ENCODE data around the gene ZRANB1. TPM values are rescaled to one million over a fixed set of nuclear protein-coding genes. Genes with fewer than 3 reads are reported as not detected.

ZRANB1 gene
- total RNA-seq, 4 donors from 2014 or later, result 14.9 to 55.3 (median 28.3) TPM

DNA sequence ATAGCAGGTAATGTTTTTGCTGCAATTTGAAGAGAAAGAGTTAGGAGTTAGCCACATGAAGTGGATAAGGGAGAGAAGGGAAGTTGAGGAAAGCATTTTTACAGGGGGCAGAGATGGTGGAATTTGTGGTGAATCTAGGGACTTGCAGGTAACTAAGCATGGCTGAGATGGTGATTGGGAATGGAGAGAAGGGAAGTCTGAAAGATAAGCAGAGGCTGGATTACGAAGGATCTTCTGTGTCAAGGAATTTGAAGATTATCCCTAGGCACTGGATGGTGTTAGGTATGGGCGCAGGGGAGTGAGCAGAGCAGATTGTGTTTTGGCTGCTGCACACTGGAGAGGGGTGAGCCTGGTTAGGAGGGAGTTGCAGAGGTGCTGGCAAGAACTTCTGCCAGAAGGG, 25.3 kb downstream of the ZRANB1 start:
- Histone ChIP-seq H3K27me3 (no peaks in the 10 kb centered on the region), H3K27ac (no peak overlapping the region), H3K36me3 (no peaks in the 10 kb centered on the region), H3K4me1 (no peaks in the 10 kb centered on the region), H3K4me3 (no peak overlapping the region), H3K9me3 (no peaks in the 10 kb centered on the region)
- intact Hi-C loops (cut with DNase I; ENCODE audit: low total_unique reads), result no loop called here
- TF ChIP-seq, protein P1, sequence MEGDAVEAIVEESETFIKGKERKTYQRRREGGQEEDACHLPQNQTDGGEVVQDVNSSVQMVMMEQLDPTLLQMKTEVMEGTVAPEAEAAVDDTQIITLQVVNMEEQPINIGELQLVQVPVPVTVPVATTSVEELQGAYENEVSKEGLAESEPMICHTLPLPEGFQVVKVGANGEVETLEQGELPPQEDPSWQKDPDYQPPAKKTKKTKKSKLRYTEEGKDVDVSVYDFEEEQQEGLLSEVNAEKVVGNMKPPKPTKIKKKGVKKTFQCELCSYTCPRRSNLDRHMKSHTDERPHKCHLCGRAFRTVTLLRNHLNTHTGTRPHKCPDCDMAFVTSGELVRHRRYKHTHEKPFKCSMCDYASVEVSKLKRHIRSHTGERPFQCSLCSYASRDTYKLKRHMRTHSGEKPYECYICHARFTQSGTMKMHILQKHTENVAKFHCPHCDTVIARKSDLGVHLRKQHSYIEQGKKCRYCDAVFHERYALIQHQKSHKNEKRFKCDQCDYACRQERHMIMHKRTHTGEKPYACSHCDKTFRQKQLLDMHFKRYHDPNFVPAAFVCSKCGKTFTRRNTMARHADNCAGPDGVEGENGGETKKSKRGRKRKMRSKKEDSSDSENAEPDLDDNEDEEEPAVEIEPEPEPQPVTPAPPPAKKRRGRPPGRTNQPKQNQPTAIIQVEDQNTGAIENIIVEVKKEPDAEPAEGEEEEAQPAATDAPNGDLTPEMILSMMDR (IDR thresholded peaks at IDR 0.05), result no peak
- no peak for TF ChIP-seq POLR2A (IDR thresholded peaks at IDR 0.05)
- DNase-seq, result no peak

DNA sequence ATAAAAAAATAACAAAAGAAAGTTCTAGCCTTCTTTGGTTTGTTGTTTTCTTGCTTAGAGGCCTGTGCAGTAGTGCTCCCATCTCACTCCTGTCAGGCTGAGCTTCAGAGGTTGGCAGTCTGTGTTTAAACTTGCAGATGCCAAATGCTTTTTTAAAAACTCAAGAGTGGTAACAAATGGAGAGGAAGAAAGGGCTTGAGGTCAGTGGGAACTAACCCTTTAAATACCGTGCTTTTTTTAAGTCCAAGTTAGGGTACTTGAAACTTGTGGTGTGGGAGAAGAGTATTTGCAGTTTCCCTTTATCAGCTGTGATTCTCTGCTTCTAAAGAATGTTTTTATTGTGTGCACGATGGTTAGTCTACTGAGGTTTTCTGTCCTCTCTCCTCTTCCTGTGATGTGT, 29.4 kb downstream of the ZRANB1 start:
- intact Hi-C loops (cut with DNase I; ENCODE audit: low total_unique reads), result no loop called here
- Histone ChIP-seq H3K27me3 (no peaks in the 10 kb centered on the region), H3K4me1 (no peaks in the 10 kb centered on the region), H3K4me3 (no peak overlapping the region), H3K9me3 (no peaks in the 10 kb centered on the region), H3K36me3 (no peaks in the 10 kb centered on the region), H3K27ac (peak overlapping the region in 1 of 2 donors; percentile 55)
- DNase-seq, result no peak
- TF ChIP-seq, protein P1 (IDR thresholded peaks at IDR 0.05), result no peak
- TF ChIP-seq POLR2A (IDR thresholded peaks at IDR 0.05), result no peak

DNA sequence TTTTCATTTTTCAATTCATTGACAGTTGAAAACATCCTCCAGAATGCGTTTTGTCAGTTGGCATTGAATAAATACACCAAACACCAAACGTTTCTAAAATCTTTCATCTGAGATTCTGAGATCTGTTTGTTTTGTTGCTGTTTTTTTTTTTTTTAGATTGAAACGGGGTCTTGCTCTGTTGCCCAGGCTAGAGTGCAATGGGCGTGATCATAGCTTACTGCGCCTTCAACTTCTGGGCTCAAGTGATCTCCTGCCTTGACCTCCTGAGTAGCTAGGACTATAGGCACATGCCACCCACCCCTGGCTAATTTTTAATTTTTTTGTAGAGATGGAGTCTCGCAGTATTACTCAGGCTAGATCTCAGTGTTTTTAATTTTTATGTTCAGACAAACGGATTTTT, 30.7 kb downstream of the ZRANB1 start:
- Histone ChIP-seq H3K27ac (no peak overlapping the region), H3K4me3 (no peak overlapping the region), H3K4me1 (no peaks in the 10 kb centered on the region), H3K27me3 (no peaks in the 10 kb centered on the region), H3K9me3 (no peaks in the 10 kb centered on the region), H3K36me3 (no peaks in the 10 kb centered on the region)
- intact Hi-C loops (cut with DNase I; ENCODE audit: low total_unique reads), result no loop called here
- TF ChIP-seq, protein P1 (IDR thresholded peaks at IDR 0.05), result no peak
- TF ChIP-seq POLR2A (IDR thresholded peaks at IDR 0.05), result no peak
- DNase-seq, result no peak

DNA sequence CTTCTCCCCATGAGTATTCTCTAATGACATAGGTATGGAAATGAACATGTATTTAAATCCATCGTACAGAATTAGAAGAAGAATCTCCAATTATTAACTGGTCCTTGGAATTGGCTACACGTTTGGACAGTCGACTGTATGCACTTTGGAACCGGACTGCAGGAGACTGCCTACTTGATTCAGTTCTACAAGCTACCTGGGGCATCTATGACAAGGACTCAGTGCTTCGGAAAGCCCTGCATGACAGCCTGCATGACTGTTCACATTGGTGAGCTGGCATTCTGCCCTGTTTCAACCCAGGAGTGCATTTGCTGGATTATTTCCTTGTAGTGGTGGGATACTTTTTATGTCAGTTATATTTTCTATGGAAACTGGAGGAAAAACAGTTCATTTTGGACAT, 32.2 kb downstream of the ZRANB1 start:
- no peak for DNase-seq
- intact Hi-C loops (cut with DNase I; ENCODE audit: low total_unique reads), result no loop called here
- Histone ChIP-seq H3K4me3 (no peak overlapping the region), H3K27ac (no peak overlapping the region), H3K9me3 (no peaks in the 10 kb centered on the region), H3K4me1 (no peaks in the 10 kb centered on the region), H3K36me3 (no peaks in the 10 kb centered on the region), H3K27me3 (no peaks in the 10 kb centered on the region)
- no peak for TF ChIP-seq POLR2A (IDR thresholded peaks at IDR 0.05)

DNA sequence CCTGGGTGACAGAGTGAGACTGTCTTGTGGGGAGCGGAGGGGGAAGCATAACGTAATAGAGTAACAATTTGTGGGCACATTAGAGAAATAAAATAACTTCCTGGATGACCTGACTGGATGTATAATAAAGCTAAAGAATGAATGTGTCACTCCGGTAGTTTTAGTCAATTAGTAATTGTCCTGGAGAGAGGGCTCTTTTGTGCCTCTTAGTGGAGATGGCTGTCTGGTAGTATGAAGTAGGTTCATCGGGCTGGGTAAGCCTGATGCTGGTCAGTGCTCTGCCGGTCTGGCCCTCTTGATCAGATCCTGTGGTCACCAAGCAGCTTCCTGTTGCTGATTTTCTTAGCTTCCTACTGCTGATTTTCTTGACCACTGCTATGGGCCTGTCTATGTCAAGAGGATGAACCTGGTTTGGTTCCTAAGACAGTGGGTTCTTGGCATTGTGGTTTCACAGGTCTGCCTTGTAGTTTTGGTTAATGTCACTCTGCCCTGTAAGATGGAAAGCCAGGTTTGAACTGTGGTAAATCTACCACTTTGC, 34.1 kb downstream of the ZRANB1 start:
- no peaks in the 10 kb centered on the region for H3K27me3 ChIP-seq
- no peak for TF ChIP-seq POLR2A (IDR thresholded peaks at IDR 0.05)
- TF ChIP-seq, protein P1 (IDR thresholded peaks at IDR 0.05), result no peak
- H3K27ac ChIP-seq, result no peak overlapping the region

DNA sequence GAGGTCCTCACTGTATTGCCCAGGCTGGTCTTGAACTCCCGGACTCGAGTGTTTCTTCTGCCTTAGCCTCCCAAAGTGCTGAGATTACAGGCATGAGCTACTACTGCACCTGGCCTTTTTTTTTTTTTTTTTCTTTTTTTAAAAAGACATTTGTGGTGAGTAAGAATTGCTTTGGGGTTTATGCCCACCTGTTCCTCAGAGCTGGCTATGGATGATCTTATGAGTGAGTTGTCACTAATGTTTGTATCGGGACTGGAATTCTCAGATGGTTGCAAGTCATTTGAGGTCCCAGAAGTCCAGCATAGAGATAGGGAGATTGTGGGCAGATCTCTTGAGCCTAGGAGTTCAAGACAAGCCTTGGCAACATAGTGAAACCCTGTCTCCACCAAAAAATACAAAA, 35.2 kb downstream of the ZRANB1 start:
- H3K27ac ChIP-seq, result no peak overlapping the region
- DNase-seq, result no peak
- intact Hi-C loops (cut with DNase I; ENCODE audit: low total_unique reads), result no loop called here
- TF ChIP-seq, protein P1 (IDR thresholded peaks at IDR 0.05), result no peak
- TF ChIP-seq POLR2A (IDR thresholded peaks at IDR 0.05), result no peak
- H3K4me3 ChIP-seq, result no peak overlapping the region
- no peaks in the 10 kb centered on the region for H3K4me1 ChIP-seq
- H3K9me3 ChIP-seq, result no peaks in the 10 kb centered on the region
- H3K27me3 ChIP-seq, result no peaks in the 10 kb centered on the region
- no peaks in the 10 kb centered on the region for H3K36me3 ChIP-seq

More for the DNA sequence above, 34.1 kb downstream of the ZRANB1 start:
- intact Hi-C loops (cut with DNase I; ENCODE audit: low total_unique reads), result no loop called here
- H3K4me1 ChIP-seq, result no peaks in the 10 kb centered on the region
- H3K4me3 ChIP-seq, result no peak overlapping the region
- H3K36me3 ChIP-seq, result no peaks in the 10 kb centered on the region
- H3K9me3 ChIP-seq, result no peaks in the 10 kb centered on the region
- DNase-seq, result no peak

Data from uterus (tissue), 4 donors.